SU-DHL-6 (cell line): ENCODE measurements around the gene KANSL3.

Experiments
- EZH2phosphoT487 ChIP-seq: fragments of 200-600 bp; sonication (generic), shearing (Covaris generic); conservative IDR thresholded peaks from 2 replicates; pipeline ENCODE4 v1.6.1; 2018; ENCODE audit warnings: mild to moderate bottlenecking, antibody characterized with exemption, low read length, moderate library complexity, mixed read lengths
- TF ChIP-seq, protein P1 (sequence below): fragments of 200-600 bp; sonication (generic); IDR thresholded peaks from one replicate; pipeline ENCODE4 v1.5.1; 2017; ENCODE audit warnings: antibody characterized with exemption, mild to moderate bottlenecking, low read length, moderate library complexity; ENCODE audit not compliant: insufficient read depth, poor library complexity, severe bottlenecking

DNA sequence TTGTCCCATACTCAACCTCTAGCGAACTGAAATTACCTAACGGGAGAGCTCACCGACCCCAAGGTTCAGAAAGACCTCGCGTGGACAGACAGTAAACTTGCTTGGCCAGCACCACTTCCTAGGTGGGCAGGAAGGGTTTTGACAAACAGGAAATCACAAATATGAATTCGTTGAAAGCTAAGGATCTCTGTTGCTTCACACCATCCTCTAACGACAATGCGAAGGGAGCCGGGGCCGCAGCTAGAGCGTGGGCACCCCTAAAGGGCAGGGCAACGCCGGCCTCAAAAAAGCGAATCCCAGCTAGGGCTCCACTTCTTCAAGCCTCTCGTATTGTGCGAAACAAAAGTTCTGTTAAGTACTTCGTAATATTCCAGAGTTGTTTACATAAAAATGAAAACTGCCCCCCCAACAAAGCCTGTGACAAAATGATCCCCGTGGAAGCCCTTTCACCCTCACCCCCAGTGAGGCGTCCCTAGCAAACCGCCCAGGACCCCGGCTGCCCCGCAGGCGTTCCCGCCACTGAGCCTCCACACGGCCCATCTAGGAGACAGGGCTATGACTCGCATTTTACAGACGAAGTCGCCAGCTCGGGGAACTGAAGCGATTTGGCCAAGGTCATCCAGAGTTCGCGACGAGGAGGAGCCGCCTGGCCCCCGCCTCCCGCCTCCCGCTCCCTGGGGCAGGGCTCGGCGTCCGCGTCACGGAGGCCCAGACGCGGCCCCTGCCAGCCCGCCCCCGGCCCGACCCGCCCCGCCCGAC is 548 bp downstream of the KANSL3 start:
- TF ChIP-seq, protein P1, sequence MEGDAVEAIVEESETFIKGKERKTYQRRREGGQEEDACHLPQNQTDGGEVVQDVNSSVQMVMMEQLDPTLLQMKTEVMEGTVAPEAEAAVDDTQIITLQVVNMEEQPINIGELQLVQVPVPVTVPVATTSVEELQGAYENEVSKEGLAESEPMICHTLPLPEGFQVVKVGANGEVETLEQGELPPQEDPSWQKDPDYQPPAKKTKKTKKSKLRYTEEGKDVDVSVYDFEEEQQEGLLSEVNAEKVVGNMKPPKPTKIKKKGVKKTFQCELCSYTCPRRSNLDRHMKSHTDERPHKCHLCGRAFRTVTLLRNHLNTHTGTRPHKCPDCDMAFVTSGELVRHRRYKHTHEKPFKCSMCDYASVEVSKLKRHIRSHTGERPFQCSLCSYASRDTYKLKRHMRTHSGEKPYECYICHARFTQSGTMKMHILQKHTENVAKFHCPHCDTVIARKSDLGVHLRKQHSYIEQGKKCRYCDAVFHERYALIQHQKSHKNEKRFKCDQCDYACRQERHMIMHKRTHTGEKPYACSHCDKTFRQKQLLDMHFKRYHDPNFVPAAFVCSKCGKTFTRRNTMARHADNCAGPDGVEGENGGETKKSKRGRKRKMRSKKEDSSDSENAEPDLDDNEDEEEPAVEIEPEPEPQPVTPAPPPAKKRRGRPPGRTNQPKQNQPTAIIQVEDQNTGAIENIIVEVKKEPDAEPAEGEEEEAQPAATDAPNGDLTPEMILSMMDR: no peak
- no peak for TF ChIP-seq EZH2phosphoT487
